A673 (cell line): ENCODE data around the gene CST9. TPM values are rescaled to one million over a fixed set of nuclear protein-coding genes. Genes with fewer than 3 reads are reported as not detected.

Experiments
- BruUV-seq: library from RNA; stranded (reverse); fragments of 400-500 nt; replicated peaks from 2 replicates; lab custom pipeline; 2021; lab: Mats Ljungman, UMichigan
- CTCF ChIA-PET: fragments of 300-600 bp; sonication (Branson Sonifier 250); formaldehyde crosslinking; loops from one replicate; lab custom pipeline; 2022; ENCODE audit warnings: antibody characterized with exemption; lab: Charles Lee
- POLR2A ChIA-PET: fragments of 300-600 bp; sonication (Branson Sonifier 250); formaldehyde crosslinking; loops from one replicate; lab custom pipeline; 2022; ENCODE audit warnings: antibody characterized with exemption; ENCODE audit not compliant: low non-redundant PET; lab: Charles Lee
- DNase-seq: peaks from one replicate; pipeline ENCODE4 v3.0.0-alpha.2; 2015; ENCODE audit warnings: low spot score
- H3K27ac ChIP-seq: fragments of 200-600 bp; sonication (generic); 2 replicates; pipeline ENCODE4 v1.5.1; 2016; ENCODE audit warnings: mixed run types, low read depth, mild to moderate bottlenecking, mixed read lengths, antibody characterized with exemption, low read length; ENCODE audit not compliant: poor library complexity, severe bottlenecking
- H3K27me3 ChIP-seq: fragments of 200-600 bp; sonication (generic); replicated peaks from 2 replicates; pipeline ENCODE4 v1.6.1; 2017; ENCODE audit warnings: mixed run types, low read depth, mild to moderate bottlenecking, mixed read lengths, antibody characterized with exemption, low read length; ENCODE audit not compliant: insufficient read depth, poor library complexity
- H3K36me3 ChIP-seq: fragments of 200-600 bp; sonication (generic); 2 replicates; pipeline ENCODE4 v1.6.1; 2016; ENCODE audit warnings: mixed run types, mild to moderate bottlenecking, mixed read lengths, antibody characterized with exemption, low read length; ENCODE audit not compliant: insufficient read depth, poor library complexity, severe bottlenecking
- H3K4me1 ChIP-seq: fragments of 200-600 bp; sonication (generic); 2 replicates; pipeline ENCODE4 v1.6.1; 2017; ENCODE audit warnings: mixed run types, mild to moderate bottlenecking, mixed read lengths, antibody characterized with exemption, low read length; ENCODE audit not compliant: insufficient read depth, poor library complexity, severe bottlenecking
- H3K4me3 ChIP-seq: fragments of 200-600 bp; sonication (generic); 2 replicates; pipeline ENCODE4 v1.5.1; 2016; ENCODE audit warnings: low read depth, mixed run types, mild to moderate bottlenecking, mixed read lengths, low read length; ENCODE audit not compliant: poor library complexity, severe bottlenecking
- H3K9me3 ChIP-seq: fragments of 200-600 bp; sonication (generic); 2 replicates; pipeline ENCODE4 v1.6.1; 2016; ENCODE audit warnings: mixed run types, low read depth, mild to moderate bottlenecking, mixed read lengths, antibody characterized with exemption, low read length; ENCODE audit not compliant: poor library complexity, severe bottlenecking
- CTCF ChIP-seq: fragments of 300-800, 200-600 bp; sonication (generic); conservative IDR thresholded peaks from 2 replicates; pipeline ENCODE4 v1.5.1; 2017; ENCODE audit warnings: low read depth, mild to moderate bottlenecking, antibody characterized with exemption, low read length, moderate library complexity, mixed read lengths
- EZH2 ChIP-seq: fragments of 200-600 bp; sonication (generic); IDR thresholded peaks from 2 replicates; pipeline ENCODE4 v1.6.1; 2017; ENCODE audit warnings: borderline replicate concordance, low read depth, mild to moderate bottlenecking, mixed read lengths, antibody characterized with exemption, low read length; ENCODE audit not compliant: poor library complexity, severe bottlenecking
- intact Hi-C: fragments of 100-400 bp; cut with micrococcal nuclease; formaldehyde crosslinking; loops from one replicate; pipeline ENCODE4 v1.10.0; 2022; ENCODE audit not compliant: unreplicated experiment
- total RNA-seq: library from RNA; stranded (reverse); gene quantifications from 2 replicates; pipeline ENCODE4 v1.2.3, GENCODE V29; 2021

Gene CST9
- total RNA-seq, 1 experiment from 2014 or later = not detected

DNA sequence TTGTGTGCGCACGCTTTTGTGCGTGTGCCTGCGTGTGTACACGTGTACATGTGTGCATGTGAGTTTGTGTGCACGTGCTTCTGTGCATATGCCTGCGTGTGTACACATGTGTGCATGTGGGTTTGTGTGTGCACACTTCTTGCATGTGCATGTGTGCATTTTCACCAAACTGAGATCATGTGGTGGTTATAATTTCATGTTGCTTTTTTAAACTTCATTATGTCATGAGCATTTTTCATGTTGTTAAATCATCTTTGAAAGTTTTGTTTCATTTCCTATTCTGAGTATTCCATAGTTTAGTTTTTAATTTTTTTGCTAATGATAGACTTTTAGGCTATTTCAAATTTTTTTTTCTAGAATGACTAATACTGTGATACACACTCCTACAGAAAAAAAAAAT, 38.4 kb upstream of the CST9 start:
- CTCF ChIA-PET = no interaction called here

DNA sequence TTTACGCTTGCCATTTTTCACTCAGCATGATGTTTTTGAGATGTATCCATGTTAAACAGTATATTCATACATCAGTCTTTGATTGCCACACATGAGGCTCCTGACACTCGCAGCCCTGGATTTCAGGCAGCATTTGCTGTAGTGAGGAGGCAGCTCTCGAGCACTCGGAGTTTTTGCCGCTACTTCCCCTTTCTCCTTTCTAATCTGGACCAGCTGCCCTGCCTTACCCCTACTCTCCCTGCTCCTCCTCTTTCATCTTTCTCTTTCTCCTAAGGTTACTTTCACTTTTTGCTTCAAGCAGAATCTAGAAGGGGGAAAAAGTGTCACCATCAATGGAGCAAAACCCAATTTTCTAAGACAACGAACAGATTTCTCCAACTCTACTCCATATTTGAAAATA, 37.9 kb upstream of the CST9 start:
- Histone ChIP-seq H3K4me3 (no peak overlapping the region), H3K27ac (no peak overlapping the region), H3K9me3 (no peaks in the 10 kb centered on the region), H3K4me1 (no peaks in the 10 kb centered on the region), H3K36me3 (no peaks in the 10 kb centered on the region), H3K27me3 (no peaks in the 10 kb centered on the region)
- TF ChIP-seq EZH2 = no peak
- TF ChIP-seq CTCF = no peak
- CTCF ChIA-PET = no interaction called here
- POLR2A ChIA-PET = no interaction called here
- BruUV-seq = no TSS peak
- intact Hi-C loops = no loop called here
- no peak for DNase-seq

More for the DNA sequence above, 38.4 kb upstream of the CST9 start:
- no peaks in the 10 kb centered on the region for H3K9me3 ChIP-seq
- BruUV-seq = no TSS peak
- no peak overlapping the region for H3K4me3 ChIP-seq
- H3K27ac ChIP-seq = no peak overlapping the region
- POLR2A ChIA-PET = no interaction called here
- DNase-seq = no peak
- TF ChIP-seq EZH2 (no peak), CTCF (no peak)
- no peaks in the 10 kb centered on the region for H3K27me3 ChIP-seq
- intact Hi-C loops = no loop called here
- H3K4me1 ChIP-seq = no peaks in the 10 kb centered on the region
- H3K36me3 ChIP-seq = no peaks in the 10 kb centered on the region

DNA sequence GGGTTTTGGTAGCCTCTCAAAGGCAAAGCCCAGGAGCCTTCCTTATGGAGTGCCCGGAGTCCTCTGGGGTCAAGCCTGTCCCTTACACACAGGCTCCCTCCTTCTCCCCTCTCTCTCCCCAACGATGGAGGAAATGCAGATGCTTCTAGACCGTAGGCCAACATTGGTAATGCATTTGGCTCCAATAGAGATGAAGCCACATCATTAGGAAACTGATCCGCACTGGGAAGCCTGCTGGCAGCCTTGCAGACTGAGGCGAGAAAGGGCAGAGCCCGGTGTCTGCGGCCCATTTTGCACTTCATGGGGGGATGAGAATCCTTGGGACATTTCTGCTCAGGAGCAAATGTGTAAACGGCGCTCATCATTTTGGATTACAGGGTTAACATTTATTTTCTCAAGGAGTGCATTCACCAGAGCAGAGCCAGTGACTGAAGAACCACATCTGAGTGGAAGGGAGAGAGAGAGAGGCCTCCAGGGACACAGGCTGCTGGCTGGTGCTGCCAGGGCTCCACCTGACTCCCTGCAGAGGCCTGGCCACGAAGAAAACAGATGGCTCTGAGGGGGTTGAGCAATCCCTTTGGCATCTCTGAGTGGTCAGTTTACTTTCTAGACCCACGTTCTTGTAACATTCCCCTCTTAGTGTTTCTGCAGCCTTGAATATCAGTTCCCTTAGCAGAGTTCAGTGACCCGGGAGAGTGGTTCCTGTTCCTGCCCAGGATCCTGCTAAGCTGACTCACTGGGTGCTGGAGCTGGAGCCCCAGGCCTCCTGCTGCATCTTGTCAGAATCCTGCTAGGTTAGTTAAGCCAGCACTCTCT, 36.4 kb upstream of the CST9 start:
- H3K4me1 ChIP-seq = no peaks in the 10 kb centered on the region
- intact Hi-C loops = no loop called here
- CTCF ChIA-PET = no interaction called here

More for the DNA sequence above, 36.4 kb upstream of the CST9 start:
- Histone ChIP-seq H3K9me3 (no peaks in the 10 kb centered on the region), H3K27me3 (no peaks in the 10 kb centered on the region), H3K27ac (no peak overlapping the region), H3K36me3 (no peaks in the 10 kb centered on the region), H3K4me3 (no peak overlapping the region)
- BruUV-seq = no TSS peak
- no peak for DNase-seq
- TF ChIP-seq EZH2 = no peak
- no peak for TF ChIP-seq CTCF
- POLR2A ChIA-PET = no interaction called here
